AG20443 (cell line): ENCODE results near the gene CLEC16A.

Experiments
- DNase-seq: peaks from one replicate; pipeline ENCODE4 v3.0.0; 2012; ENCODE audit warnings: low spot score, mixed read lengths

Gene CLEC16A

GRCh38 chr16:11121914-11122692, 177.7 kb downstream of the CLEC16A start:
- DNase-seq: no peak

GRCh38 chr16:11123666-11124065, 179.3 kb downstream of the CLEC16A start:
- no peak for DNase-seq

GRCh38 chr16:11125936-11126335, 181.6 kb downstream of the CLEC16A start:
- DNase-seq: no peak

GRCh38 chr16:11126399-11127054, 182.2 kb downstream of the CLEC16A start:
- DNase-seq: no peak

- DNase-seq: no peak
Observed at GRCh38 chr16:11127610-11128195, 183.3 kb downstream of the CLEC16A start.

- DNase-seq: peak; percentile 58
Observed at GRCh38 chr16:11128211-11129141, 184.1 kb downstream of the CLEC16A start.

- peak; percentile 41 for DNase-seq
Observed at GRCh38 chr16:11129378-11129781, 185.0 kb downstream of the CLEC16A start.

- DNase-seq: no peak
Observed at GRCh38 chr16:11130978-11131665, 186.8 kb downstream of the CLEC16A start.

- DNase-seq: no peak
Observed at GRCh38 chr16:11131706-11132105, 187.3 kb downstream of the CLEC16A start.

GRCh38 chr16:11133344-11133943, 189.1 kb downstream of the CLEC16A start:
- peak; percentile 94 for DNase-seq

- no peak for DNase-seq
Observed at GRCh38 chr16:11134722-11135463, 190.5 kb downstream of the CLEC16A start.

- DNase-seq: peak; percentile 60
Observed at GRCh38 chr16:11135464-11135973, 191.2 kb downstream of the CLEC16A start.

- DNase-seq: peak; percentile 33
Observed at GRCh38 chr16:11136600-11136999, 192.2 kb downstream of the CLEC16A start.

GRCh38 chr16:11138022-11138768, 193.8 kb downstream of the CLEC16A start:
- DNase-seq: no peak

GRCh38 chr16:11138769-11139325, 194.5 kb downstream of the CLEC16A start:
- no peak for DNase-seq

- peak; percentile 66 for DNase-seq
Observed at GRCh38 chr16:11139326-11140097, 195.1 kb downstream of the CLEC16A start.

GRCh38 chr16:11140098-11140375, 195.7 kb downstream of the CLEC16A start:
- no peak for DNase-seq

GRCh38 chr16:11140466-11140865, 196.1 kb downstream of the CLEC16A start:
- DNase-seq: no peak
